Fibroblast of villous mesenchyme (primary cell): Measurements from ENCODE around the gene ULK2. TPM values are rescaled to one million over a fixed set of nuclear protein-coding genes. Genes with fewer than 3 reads are reported as not detected.
"Not testable (repeated sequence)": the region's sequence is repeated elsewhere in the genome, so short reads cannot be mapped to it uniquely, and the experiment has no call there.

Experiments
- DNase-seq: peaks from one replicate; pipeline ENCODE4 v3.0.0-alpha.2; 2010; ENCODE audit warnings: low read depth
- H3K4me3 ChIP-seq: 2 replicates; pipeline ENCODE4 v1.5.1; 2011; ENCODE audit warnings: low read depth, mild to moderate bottlenecking, low read length
- CTCF ChIP-seq: IDR thresholded peaks from 2 replicates; pipeline ENCODE4 v1.5.1; 2012; ENCODE audit warnings: low read depth, mild to moderate bottlenecking, low read length; ENCODE audit not compliant: insufficient read depth
- total RNA-seq: library from RNA; depleted of rRNA; stranded (reverse); fragments of >200 nt; gene quantifications from 2 replicates; pipeline ENCODE4 v1.2.3, GENCODE V29; 2012

ULK2 gene
- total RNA-seq, 1 donor, result 16.8 TPM

GRCh38 chr17:19868079-19868395, 301 bp upstream of the ULK2 start:
- peak overlapping the region; percentile 78 for H3K4me3 ChIP-seq
- TF ChIP-seq CTCF, result no peak
- no peak for DNase-seq

- TF ChIP-seq CTCF, result peak; percentile 45
- peak; percentile 64 for DNase-seq
- H3K4me3 ChIP-seq, result peak overlapping the region; percentile 78
These were observed 732 bp downstream of the ULK2 start for GRCh38 chr17:19867079-19867328.

- TF ChIP-seq CTCF, result no peak
- no peak for DNase-seq
- H3K4me3 ChIP-seq, result no peak overlapping the region
These were observed 2.7 kb downstream of the ULK2 start for GRCh38 chr17:19865021-19865420.

GRCh38 chr17:19860647-19861177, 7.0 kb downstream of the ULK2 start:
- not testable (repeated sequence) for DNase-seq, H3K4me3 ChIP-seq

GRCh38 chr17:19857640-19858039, 10.1 kb downstream of the ULK2 start:
- DNase-seq, result no peak

GRCh38 chr17:19833914-19834313, 33.8 kb downstream of the ULK2 start:
- TF ChIP-seq CTCF, result no peak
- DNase-seq, result no peak
- H3K4me3 ChIP-seq, result no peak overlapping the region

More at GRCh38 chr17:19857640-19858039, 10.1 kb downstream of the ULK2 start:
- no peak for TF ChIP-seq CTCF
- H3K4me3 ChIP-seq, result no peak overlapping the region

- DNase-seq, result no peak
- no peak for TF ChIP-seq CTCF
- H3K4me3 ChIP-seq, result no peak overlapping the region
These were observed 37.7 kb downstream of the ULK2 start for GRCh38 chr17:19830061-19830460.
